EL (cell line): ENCODE data around the gene KIZ.

ENCODE experiments used
- DNase-seq: peaks from one replicate; pipeline ENCODE4 v3.0.0-alpha.2; 2016

KIZ gene

GRCh38 chr20:21105429-21106170 is 20.3 kb upstream of the KIZ start:
- DNase-seq: peak; percentile 25

GRCh38 chr20:21106171-21107017 is 19.5 kb upstream of the KIZ start, which contains the start of gene LINC00237:
LINC00237 (minus strand) TSS chr20:21106358.
- no peak for DNase-seq

GRCh38 chr20:21109144-21109543 is 16.7 kb upstream of the KIZ start:
- no peak for DNase-seq

GRCh38 chr20:21110811-21111210 is 15.1 kb upstream of the KIZ start:
- DNase-seq: no peak

GRCh38 chr20:21111416-21111815 is 14.5 kb upstream of the KIZ start:
- DNase-seq: no peak

GRCh38 chr20:21113697-21114096 is 12.2 kb upstream of the KIZ start:
- DNase-seq: no peak

- DNase-seq: no peak
These were observed 11.3 kb upstream of the KIZ start for GRCh38 chr20:21114584-21114983.

GRCh38 chr20:21117521-21117920 is 8.4 kb upstream of the KIZ start:
- no peak for DNase-seq

GRCh38 chr20:21118138-21118537 is 7.7 kb upstream of the KIZ start:
- DNase-seq: no peak

- DNase-seq: no peak
These were observed 7.1 kb upstream of the KIZ start for GRCh38 chr20:21118782-21119181.

GRCh38 chr20:21124190-21124589 is 1.7 kb upstream of the KIZ start:
- no peak for DNase-seq

GRCh38 chr20:21125072-21125848 is 622 bp upstream of the KIZ start:
- peak; percentile 57 for DNase-seq

GRCh38 chr20:21126581-21126870 is 644 bp downstream of the KIZ start:
- no peak for DNase-seq

- no peak for DNase-seq
These were observed 1.5 kb downstream of the KIZ start for GRCh38 chr20:21127201-21127981.

GRCh38 chr20:21129861-21130260 is 4.0 kb downstream of the KIZ start:
- no peak for DNase-seq

GRCh38 chr20:21133404-21133803 is 7.5 kb downstream of the KIZ start:
- DNase-seq: no peak

- no peak for DNase-seq
These were observed 8.2 kb downstream of the KIZ start for GRCh38 chr20:21133917-21134622.

- DNase-seq: no peak
These were observed 9.1 kb downstream of the KIZ start for GRCh38 chr20:21134883-21135493.

GRCh38 chr20:21136015-21136732 is 10.3 kb downstream of the KIZ start:
- DNase-seq: no peak

GRCh38 chr20:21137078-21137477 is 11.2 kb downstream of the KIZ start:
- no peak for DNase-seq
